Esophagus muscularis mucosa (tissue), 4 donors: ENCODE results near the gene DIAPH3.
"Not testable (repeated sequence)": the region's sequence is repeated elsewhere in the genome, so short reads cannot be mapped to it uniquely, and the experiment has no call there.

Source experiments
- CTCF ChIP-seq, 3 experiments: fragments of 200-600 bp in 2 of 3; fragments of 450-650 bp in 1 of 3; sonication (generic) in 2 of 3; IDR thresholded peaks; one replicate each; pipeline ENCODE4 v1.5.1; 2017 to 2019; ENCODE audit warnings: antibody characterized with exemption in 3 of 3, mild to moderate bottlenecking in 2 of 3, moderate library complexity in 1 of 3
- EP300 ChIP-seq: sonication (generic); formaldehyde crosslinking; IDR thresholded peaks from one replicate; pipeline ENCODE4 v1.6.1; 2017; ENCODE audit warnings: antibody characterized with exemption
- POLR2A ChIP-seq: fragments of 450-650 bp; IDR thresholded peaks from one replicate; pipeline ENCODE4 v1.6.1; 2017; ENCODE audit warnings: antibody characterized with exemption, moderate library complexity, mild to moderate bottlenecking, low read depth
- POLR2AphosphoS5 ChIP-seq, 2 donors: sonication (generic); formaldehyde crosslinking; IDR thresholded peaks; one replicate each; pipeline ENCODE4 v1.6.1; 2017; ENCODE audit warnings: antibody characterized with exemption in 2 of 2

GRCh38 chr13:60048353-60048752, 115.4 kb downstream of the DIAPH3 start:
- TF ChIP-seq CTCF (IDR thresholded peaks at IDR 0.05); POLR2A; POLR2AphosphoS5 (IDR thresholded peaks at IDR 0.05); EP300: not testable (repeated sequence)
